Caco-2 (cell line): ENCODE results near the gene RERE. TPM values are rescaled to one million over a fixed set of nuclear protein-coding genes. Genes with fewer than 3 reads are reported as not detected.

Experiments
- BruUV-seq: library from RNA; stranded (reverse); fragments of 400-500 nt; replicated peaks from 2 replicates; lab custom pipeline; 2021; lab: Mats Ljungman, UMichigan
- CTCF ChIA-PET: fragments of 300-600 bp; sonication (Branson Sonifier 250); formaldehyde crosslinking; loops from one replicate; lab custom pipeline; 2022; ENCODE audit warnings: antibody characterized with exemption; lab: Charles Lee
- POLR2A ChIA-PET: fragments of 300-600 bp; sonication (Branson Sonifier 250); formaldehyde crosslinking; loops from one replicate; lab custom pipeline; 2022; ENCODE audit warnings: antibody characterized with exemption; lab: Charles Lee
- DNase-seq, 2 experiments: peaks; one replicate each; pipeline versions ENCODE4 v3.0.0 to v3.0.0-alpha.2; 2020 to 2022
- H3K27me3 ChIP-seq: replicated peaks from 2 replicates; pipeline ENCODE4 v1.6.0; 2011; ENCODE audit warnings: low read length; ENCODE audit not compliant: control insufficient read depth, insufficient read depth
- H3K36me3 ChIP-seq: 2 replicates; pipeline ENCODE4 v1.5.1; 2011; ENCODE audit warnings: low read length; ENCODE audit not compliant: control insufficient read depth, insufficient read depth
- H3K4me1 ChIP-seq: fragments of 250-450 bp; sonication (Bioruptor Pico); 2 replicates; pipeline ENCODE4 v1.5.1; 2020; ENCODE audit warnings: mild to moderate bottlenecking
- H3K4me3 ChIP-seq: 2 replicates; pipeline ENCODE4 v1.5.1; 2011; ENCODE audit warnings: low read depth, mild to moderate bottlenecking, control low read depth, low read length
- H3K9me3 ChIP-seq: fragments of 250-450 bp; sonication (Bioruptor Pico); 2 replicates; pipeline ENCODE4 v1.5.1; 2020; ENCODE audit warnings: mild to moderate bottlenecking, moderate library complexity
- H3K27ac Mint-ChIP-seq: one replicate; pipeline ENCODE4 v1.8.0; 2022; ENCODE audit warnings: mixed read lengths; ENCODE audit not compliant: unreplicated experiment
- H3K27me3 Mint-ChIP-seq: one replicate; pipeline ENCODE4 v1.8.0; 2022; ENCODE audit warnings: mixed read lengths; ENCODE audit not compliant: insufficient read depth, unreplicated experiment
- H3K36me3 Mint-ChIP-seq: one replicate; pipeline ENCODE4 v1.8.0; 2022; ENCODE audit warnings: mild to moderate bottlenecking, mixed read lengths; ENCODE audit not compliant: insufficient read depth, unreplicated experiment
- H3K4me1 Mint-ChIP-seq: one replicate; pipeline ENCODE4 v1.8.0; 2022; ENCODE audit warnings: low read depth, mixed read lengths; ENCODE audit not compliant: unreplicated experiment
- H3K4me3 Mint-ChIP-seq: one replicate; pipeline ENCODE4 v1.8.0; 2022; ENCODE audit warnings: mild to moderate bottlenecking, moderate library complexity, mixed read lengths; ENCODE audit not compliant: unreplicated experiment
- H3K9me3 Mint-ChIP-seq: one replicate; pipeline ENCODE4 v1.8.0; 2022; ENCODE audit warnings: mixed read lengths; ENCODE audit not compliant: unreplicated experiment
- CTCF ChIP-seq, 2 experiments: fragments of 200-600 bp in 1 of 2; IDR thresholded peaks; 1 replicate in 1 of 2; 2 replicates in 1 of 2; pipeline versions ENCODE4 v1.5.1 to v1.8.0; 2011 to 2022; ENCODE audit warnings: antibody characterized with exemption in 1 of 2, control low read depth in 1 of 2, inconsistent platforms in 1 of 2, low read depth in 1 of 2, low read length in 1 of 2, mild to moderate bottlenecking in 1 of 2, moderate library complexity in 1 of 2; ENCODE audit not compliant: insufficient read depth in 1 of 2, severe bottlenecking in 1 of 2, unreplicated experiment in 1 of 2
- intact Hi-C: fragments of 100-400 bp; cut with micrococcal nuclease; formaldehyde crosslinking; loops from one replicate; pipeline ENCODE4 v1.10.0; 2022; ENCODE audit not compliant: unreplicated experiment
- total RNA-seq: library from RNA; stranded (reverse); gene quantifications from 2 replicates; pipeline ENCODE4 v1.2.3, GENCODE V29; 2022

RERE gene
- total RNA-seq, 1 experiment from 2014 or later, result 85.2 TPM

GRCh38 chr1:8782001-8782620 lies 35.3 kb downstream of the RERE start:
- H3K4me1 Mint-ChIP-seq, result peaks cover 20% of the 10 kb centered on the region
- no peaks in the 10 kb centered on the region for H3K9me3 Mint-ChIP-seq
- BruUV-seq, result no TSS peak
- H3K36me3 Mint-ChIP-seq, result no peaks in the 10 kb centered on the region
- DNase-seq, result no peak
- H3K27me3 Mint-ChIP-seq, result no peaks in the 10 kb centered on the region
- peak overlapping the region; percentile 12 for H3K4me3 Mint-ChIP-seq
- intact Hi-C loops, result no loop called here
- POLR2A ChIA-PET, result no interaction called here
- peak overlapping the region; percentile 77 for H3K27ac Mint-ChIP-seq
- no peak for TF ChIP-seq CTCF (IDR thresholded peaks at IDR 0.05; ENCODE audit: insufficient read depth in 1 of 2, low read depth in 1 of 2, low read length in 1 of 2, severe bottlenecking in 1 of 2, unreplicated experiment in 1 of 2)
- Histone ChIP-seq H3K27me3 (no peaks in the 10 kb centered on the region), H3K4me1 (peaks cover 16% of the 10 kb centered on the region), H3K4me3 (no peak overlapping the region), H3K9me3 (no peaks in the 10 kb centered on the region), H3K36me3 (no peaks in the 10 kb centered on the region)
- CTCF ChIA-PET, result interaction anchor here (1.0 kb wide), 1 partner anchor 67 kb away, joined by 3 read pairs; no protein-coding TSS in a partner anchor

- CTCF ChIA-PET, result interaction anchor here (0.6 kb wide), 1 partner anchor 25 kb away, joined by 6 read pairs; no protein-coding TSS in a partner anchor
Observed at GRCh38 chr1:8780405-8780804, 37.0 kb downstream of the RERE start.

GRCh38 chr1:8777867-8778266 lies 39.6 kb downstream of the RERE start:
- Histone ChIP-seq H3K36me3 (no peaks in the 10 kb centered on the region), H3K4me3 (no peak overlapping the region), H3K4me1 (peaks cover 15% of the 10 kb centered on the region), H3K9me3 (no peaks in the 10 kb centered on the region; the same call in 1 of the 2 replicates), H3K27me3 (no peaks in the 10 kb centered on the region)
- Mint-ChIP-seq H3K27ac (no peak overlapping the region), H3K27me3 (no peaks in the 10 kb centered on the region), H3K4me1 (peaks cover 20% of the 10 kb centered on the region), H3K9me3 (no peaks in the 10 kb centered on the region), H3K4me3 (no peak overlapping the region), H3K36me3 (peaks cover 8% of the 10 kb centered on the region)
- BruUV-seq, result no TSS peak
- ChIA-PET CTCF (no interaction called here), POLR2A (no interaction called here)
- TF ChIP-seq CTCF (IDR thresholded peaks at IDR 0.05; ENCODE audit: insufficient read depth in 1 of 2, low read depth in 1 of 2, low read length in 1 of 2, severe bottlenecking in 1 of 2, unreplicated experiment in 1 of 2), result no peak
- intact Hi-C loops, result no loop called here
- no peak for DNase-seq

More at GRCh38 chr1:8780405-8780804, 37.0 kb downstream of the RERE start:
- Histone ChIP-seq H3K36me3 (no peaks in the 10 kb centered on the region), H3K9me3 (no peaks in the 10 kb centered on the region), H3K4me1 (peaks cover 16% of the 10 kb centered on the region), H3K4me3 (no peak overlapping the region), H3K27me3 (no peaks in the 10 kb centered on the region)
- Mint-ChIP-seq H3K4me1 (peaks cover 27% of the 10 kb centered on the region), H3K27ac (no peak overlapping the region), H3K9me3 (no peaks in the 10 kb centered on the region), H3K4me3 (no peak overlapping the region), H3K27me3 (no peaks in the 10 kb centered on the region), H3K36me3 (peaks cover 8% of the 10 kb centered on the region)
- TF ChIP-seq CTCF (IDR thresholded peaks at IDR 0.05; ENCODE audit: insufficient read depth in 1 of 2, low read depth in 1 of 2, low read length in 1 of 2, severe bottlenecking in 1 of 2, unreplicated experiment in 1 of 2), result no peak
- POLR2A ChIA-PET, result no interaction called here
- BruUV-seq, result no TSS peak
- DNase-seq, result no peak
- intact Hi-C loops, result no loop called here
